Right atrium auricular region (tissue), 2 donors: Measurements from ENCODE around the gene C8G. TPM values are rescaled to one million over a fixed set of nuclear protein-coding genes. Genes with fewer than 3 reads are reported as not detected.

ENCODE experiments used
- DNase-seq: peaks from one replicate; pipeline ENCODE4 v3.0.0-alpha.2; 2019; ENCODE audit warnings: low spot score
- H3K27ac ChIP-seq, 2 donors: fragments of 200-600 bp; sonication (generic); 1 replicate in 1 of 2; 2 replicates in 1 of 2; pipeline ENCODE4 v1.5.1; 2016 to 2019
- H3K27me3 ChIP-seq, 2 donors: fragments of 200-600 bp; sonication (generic); one replicate each; pipeline versions ENCODE4 v1.5.1 to v1.6.0; 2017 to 2019
- H3K36me3 ChIP-seq: fragments of 200-600 bp; sonication (generic); one replicate; pipeline ENCODE4 v1.5.1; 2016
- H3K4me1 ChIP-seq, 2 donors: fragments of 200-600 bp; sonication (generic); one replicate each; pipeline versions ENCODE4 v1.5.1 to v1.6.0; 2017 to 2019
- H3K4me3 ChIP-seq, 2 donors: fragments of 200-600 bp; sonication (generic); 1 replicate in 1 of 2; 2 replicates in 1 of 2; pipeline ENCODE4 v1.5.1; 2017 to 2019; ENCODE audit warnings: mild to moderate bottlenecking in 1 of 2, moderate library complexity in 1 of 2
- H3K9me3 ChIP-seq, 2 donors: fragments of 200-600 bp; sonication (generic); one replicate each; pipeline ENCODE4 v1.5.1; 2019
- CTCF ChIP-seq, 2 donors: fragments of 200-600 bp; sonication (generic); IDR thresholded peaks; one replicate each; pipeline ENCODE4 v1.5.1; 2019; ENCODE audit warnings: antibody characterized with exemption in 2 of 2
- total RNA-seq, 2 donors: library from RNA; depleted of rRNA; stranded (reverse); fragments of >200 nt; gene quantifications; one replicate each; pipeline ENCODE4 v1.1.0, GENCODE V29; 2016

Gene C8G
- total RNA-seq, 2 donors from 2014 or later: not detected

GRCh38 chr9:136975644-136976043, 30.6 kb downstream of the C8G start:
- Histone ChIP-seq H3K36me3 (no peaks in the 10 kb centered on the region), H3K27me3 (no peaks in the 10 kb centered on the region), H3K4me3 (no peak overlapping the region), H3K9me3 (no peaks in the 10 kb centered on the region), H3K27ac (peak overlapping the region; percentile 87 to 93), H3K4me1 (peaks cover 0 to 72% of the 10 kb centered on the region in 2 donors)
- TF ChIP-seq CTCF (IDR thresholded peaks at IDR 0.05): peak in 1 of 2 donors; percentile 67
- DNase-seq: no peak

GRCh38 chr9:136977223-136977622, 32.2 kb downstream of the C8G start, which contains the start of gene PTGDS:
Gene PTGDS (plus strand): TSS chr9:136977504. CDS start chr9:136977579, 75 bp downstream.
- no peak for TF ChIP-seq CTCF (IDR thresholded peaks at IDR 0.05)
- no peaks in the 10 kb centered on the region for H3K36me3 ChIP-seq
- H3K27me3 ChIP-seq: no peaks in the 10 kb centered on the region
- H3K9me3 ChIP-seq: no peaks in the 10 kb centered on the region
- peaks cover 0 to 87% of the 10 kb centered on the region in 2 donors for H3K4me1 ChIP-seq
- peak within 1 kb of the TSS; percentile 87 to 93 for H3K27ac ChIP-seq
- DNase-seq: no peak
- H3K4me3 ChIP-seq: peak within 1 kb of the TSS; percentile 48 to 61

- DNase-seq: no peak
- TF ChIP-seq CTCF (IDR thresholded peaks at IDR 0.05): no peak
- Histone ChIP-seq H3K4me1 (peaks cover 0 to 88% of the 10 kb centered on the region in 2 donors), H3K36me3 (no peaks in the 10 kb centered on the region), H3K27ac (peak overlapping the region; percentile 87 to 93), H3K27me3 (no peaks in the 10 kb centered on the region), H3K9me3 (no peaks in the 10 kb centered on the region), H3K4me3 (peak overlapping the region; percentile 48 to 61)
These were observed 32.6 kb downstream of the C8G start for GRCh38 chr9:136977649-136978072.

- H3K9me3 ChIP-seq: no peaks in the 10 kb centered on the region
- H3K4me1 ChIP-seq: peaks cover 0 to 91% of the 10 kb centered on the region in 2 donors
- peak overlapping the region; percentile 48 to 61 for H3K4me3 ChIP-seq
- H3K36me3 ChIP-seq: no peaks in the 10 kb centered on the region
- H3K27me3 ChIP-seq: no peaks in the 10 kb centered on the region
- H3K27ac ChIP-seq: peak overlapping the region; percentile 87 to 93
- no peak for DNase-seq
- no peak for TF ChIP-seq CTCF (IDR thresholded peaks at IDR 0.05)
These were observed 33.2 kb downstream of the C8G start for GRCh38 chr9:136978073-136978864.

- H3K4me3 ChIP-seq: no peak overlapping the region
- no peaks in the 10 kb centered on the region for H3K36me3 ChIP-seq
- no peak for TF ChIP-seq CTCF (IDR thresholded peaks at IDR 0.05)
- H3K9me3 ChIP-seq: no peaks in the 10 kb centered on the region
- no peak for DNase-seq
- H3K27me3 ChIP-seq: no peaks in the 10 kb centered on the region
- H3K27ac ChIP-seq: peak overlapping the region in 1 of 2 donors; percentile 77
- peaks cover 0 to 95% of the 10 kb centered on the region in 2 donors for H3K4me1 ChIP-seq
These were observed 34.0 kb downstream of the C8G start for GRCh38 chr9:136978865-136979544.
